RCC 7860 (cell line): ENCODE measurements around the gene ATP8B2.
"Not testable (repeated sequence)": the region's sequence is repeated elsewhere in the genome, so short reads cannot be mapped to it uniquely, and the experiment has no call there.

Source experiments
- DNase-seq: peaks from one replicate; pipeline ENCODE4 v3.0.0-alpha.2; 2015; ENCODE audit warnings: low spot score
- FAIRE-seq: peaks from 2 replicates; lab custom pipeline; 2012; peaks lifted over from hg19 to GRCh38; lab: Jason Lieb, UNC

The ATP8B2 gene

DNA sequence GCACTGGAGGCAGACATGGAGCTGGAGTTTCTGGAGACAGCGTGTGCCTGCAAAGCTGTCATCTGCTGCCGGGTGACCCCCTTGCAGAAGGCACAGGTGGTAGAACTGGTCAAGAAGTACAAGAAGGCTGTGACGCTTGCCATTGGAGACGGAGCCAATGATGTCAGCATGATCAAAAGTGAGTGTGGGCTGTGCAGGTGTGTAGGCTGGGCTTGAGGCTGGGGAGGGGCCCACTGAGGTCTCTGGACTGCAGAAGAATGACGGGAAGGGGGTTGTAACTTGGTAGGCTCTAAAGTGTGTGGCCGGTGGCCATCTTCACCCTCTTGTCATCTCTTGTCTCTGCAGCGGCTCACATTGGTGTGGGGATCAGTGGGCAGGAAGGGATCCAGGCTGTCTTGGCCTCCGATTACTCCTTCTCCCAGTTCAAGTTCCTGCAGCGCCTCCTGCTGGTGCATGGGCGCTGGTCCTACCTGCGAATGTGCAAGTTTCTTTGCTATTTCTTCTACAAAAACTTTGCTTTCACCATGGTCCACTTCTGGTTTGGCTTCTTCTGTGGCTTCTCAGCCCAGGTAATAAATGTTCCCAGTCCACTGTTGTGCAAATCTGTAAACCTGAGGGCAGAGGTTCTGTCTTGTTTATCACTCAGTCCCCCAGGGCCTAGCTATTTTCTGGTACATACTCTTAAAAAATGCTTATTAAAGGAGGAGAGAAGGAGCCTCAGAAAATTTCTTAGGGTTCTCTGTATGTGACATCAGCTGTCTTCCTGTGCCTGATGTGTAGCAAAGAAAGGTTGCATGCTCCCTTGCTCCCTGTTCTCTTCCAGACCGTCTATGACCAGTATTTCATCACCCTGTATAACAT, 19.9 kb downstream of the ATP8B2 start:
- DNase-seq (no peak), FAIRE-seq (no peak)

DNA sequence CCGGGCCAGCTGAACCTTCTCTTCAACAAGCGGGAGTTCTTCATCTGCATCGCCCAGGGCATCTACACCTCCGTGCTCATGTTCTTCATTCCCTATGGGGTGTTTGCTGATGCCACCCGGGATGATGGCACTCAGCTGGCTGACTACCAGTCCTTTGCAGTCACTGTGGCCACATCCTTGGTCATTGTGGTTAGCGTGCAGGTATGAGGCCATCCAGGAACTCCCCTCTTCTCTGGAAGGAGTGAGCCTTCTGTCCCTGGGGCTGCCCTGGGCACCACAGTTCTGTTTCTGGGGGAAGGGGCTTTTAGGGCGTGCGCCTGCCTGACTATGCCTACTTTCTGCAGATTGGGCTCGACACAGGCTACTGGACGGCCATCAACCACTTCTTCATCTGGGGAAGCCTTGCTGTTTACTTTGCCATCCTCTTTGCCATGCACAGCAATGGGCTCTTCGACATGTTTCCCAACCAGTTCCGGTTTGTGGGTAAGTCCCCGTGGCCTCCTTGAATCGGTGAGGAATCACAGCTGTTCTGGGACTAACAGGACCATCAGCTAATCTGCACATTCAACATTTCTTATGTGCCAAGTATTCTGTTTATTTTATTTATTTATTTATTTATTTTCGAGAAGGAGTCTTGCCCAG, 21.1 kb downstream of the ATP8B2 start:
- DNase-seq, result no peak
- no peak for FAIRE-seq

DNA sequence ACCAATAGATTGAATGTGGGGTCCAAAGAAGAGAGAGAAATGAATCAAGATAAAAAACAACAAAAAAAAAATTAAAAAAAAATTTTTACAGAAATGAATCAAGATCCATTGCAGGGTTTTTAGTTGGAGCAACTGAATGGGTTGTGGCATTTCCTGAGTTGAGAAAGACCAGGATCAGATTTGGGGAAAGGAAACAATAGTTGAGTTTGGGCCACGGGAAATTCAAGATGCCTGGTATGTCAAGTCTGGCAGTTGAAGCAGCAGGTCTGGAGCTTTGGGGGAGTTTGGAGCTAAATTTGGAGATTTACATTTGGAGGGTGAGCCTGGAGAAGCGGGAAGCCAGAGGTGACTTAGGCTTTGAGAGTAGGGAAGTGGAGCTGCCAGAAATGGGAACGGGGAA, 22.6 kb downstream of the ATP8B2 start:
- no peak for FAIRE-seq

DNA sequence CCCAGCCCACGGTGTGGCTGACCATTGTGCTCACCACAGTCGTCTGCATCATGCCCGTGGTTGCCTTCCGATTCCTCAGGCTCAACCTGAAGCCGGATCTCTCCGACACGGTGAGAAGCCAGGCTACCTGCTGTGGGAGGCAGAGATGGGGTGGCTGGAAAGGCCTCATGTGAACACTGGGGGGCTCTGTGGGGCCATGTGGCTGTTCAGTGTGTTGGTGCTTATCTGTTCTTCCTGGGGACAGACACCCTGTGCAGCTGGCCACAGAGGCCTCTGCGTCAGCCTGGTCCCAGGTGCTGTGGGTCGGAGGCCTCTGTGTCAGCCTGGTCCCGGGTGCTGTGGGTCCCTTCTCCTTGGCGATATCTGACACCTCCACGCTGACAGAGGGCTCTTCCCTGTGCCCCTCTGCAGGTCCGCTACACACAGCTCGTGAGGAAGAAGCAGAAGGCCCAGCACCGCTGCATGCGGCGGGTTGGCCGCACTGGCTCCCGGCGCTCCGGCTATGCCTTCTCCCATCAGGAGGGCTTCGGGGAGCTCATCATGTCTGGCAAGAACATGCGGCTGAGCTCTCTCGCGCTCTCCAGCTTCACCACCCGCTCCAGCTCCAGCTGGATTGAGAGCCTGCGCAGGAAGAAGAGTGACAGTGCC, 23.2 kb downstream of the ATP8B2 start:
- FAIRE-seq (no peak), DNase-seq (no peak)

More for the DNA sequence above, 22.6 kb downstream of the ATP8B2 start:
- no peak for DNase-seq

DNA sequence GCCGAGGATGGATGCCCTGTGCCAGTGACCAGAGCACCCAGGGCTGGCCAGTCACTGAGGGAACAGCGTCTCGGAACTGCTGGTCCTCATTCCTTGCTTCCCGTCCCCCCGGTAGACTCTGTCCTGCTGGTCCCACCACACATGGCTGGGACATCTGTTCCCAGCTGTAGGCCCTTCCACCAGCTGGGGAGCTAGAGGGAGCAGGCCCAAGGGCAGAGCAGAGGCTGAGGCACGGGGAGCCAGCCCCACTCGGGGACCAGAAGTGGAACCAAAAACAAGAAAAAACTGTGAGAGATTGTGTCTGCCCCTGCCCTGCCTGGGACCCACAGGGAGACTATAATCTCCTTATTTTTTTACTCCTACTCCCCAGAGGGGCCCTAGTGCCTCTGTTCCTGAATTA, 23.8 kb downstream of the ATP8B2 start:
- DNase-seq, result no peak
- no peak for FAIRE-seq

DNA sequence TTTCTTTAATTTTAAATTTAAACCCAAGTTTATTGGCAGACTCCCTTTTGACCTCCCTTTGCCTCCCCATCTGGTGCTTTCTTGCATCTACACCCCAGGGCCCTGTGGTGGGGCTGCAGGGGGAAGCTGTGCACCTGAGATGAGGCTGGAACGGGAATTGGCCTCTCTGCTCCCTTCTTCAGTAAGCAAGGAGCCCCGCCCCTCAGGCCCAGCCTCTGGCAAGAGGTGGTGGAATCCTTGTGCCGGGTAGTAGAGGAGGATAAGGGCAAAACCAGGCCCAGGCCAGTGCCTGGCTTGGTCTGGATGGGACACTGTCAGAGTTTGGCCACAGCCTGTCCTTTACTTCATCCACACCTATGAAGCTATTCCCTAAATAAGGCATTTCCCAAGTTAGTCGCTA, 25.1 kb downstream of the ATP8B2 start:
- FAIRE-seq (no peak), DNase-seq (no peak)

DNA sequence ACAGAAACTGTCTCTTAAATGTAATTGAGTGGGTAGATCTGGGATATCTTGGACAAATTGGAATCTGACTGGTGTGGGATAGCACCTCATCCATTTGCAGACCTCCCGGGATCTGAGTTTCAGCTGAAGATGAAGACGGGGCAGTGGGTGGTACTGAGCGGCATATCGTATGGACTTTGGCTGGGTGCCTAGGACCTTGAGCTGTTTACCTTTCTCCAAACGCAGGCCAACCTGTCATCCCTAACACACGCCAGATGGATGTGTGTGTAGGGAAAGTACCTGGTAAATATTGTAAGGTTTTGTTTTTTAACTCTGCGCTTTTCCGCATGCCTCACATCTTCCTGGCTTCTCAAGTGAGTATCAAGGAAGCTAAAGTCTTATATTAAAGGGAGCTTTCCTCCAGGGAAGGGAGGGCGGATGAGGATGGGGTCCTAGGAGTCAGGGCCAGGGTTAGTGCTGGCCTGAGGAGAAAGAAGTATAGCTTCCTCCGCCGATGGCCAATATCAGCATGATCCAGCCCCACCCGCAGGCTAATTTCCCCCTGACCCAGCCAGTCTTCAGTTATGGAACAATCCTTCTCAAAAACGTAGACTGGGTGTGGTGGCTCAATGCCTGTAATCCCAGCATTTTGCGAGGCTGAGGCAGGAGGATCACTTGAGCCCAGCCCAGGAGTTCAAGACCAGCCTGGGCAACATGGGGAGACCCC, 26.2 kb downstream of the ATP8B2 start:
- DNase-seq (no peak), FAIRE-seq (no peak)

DNA sequence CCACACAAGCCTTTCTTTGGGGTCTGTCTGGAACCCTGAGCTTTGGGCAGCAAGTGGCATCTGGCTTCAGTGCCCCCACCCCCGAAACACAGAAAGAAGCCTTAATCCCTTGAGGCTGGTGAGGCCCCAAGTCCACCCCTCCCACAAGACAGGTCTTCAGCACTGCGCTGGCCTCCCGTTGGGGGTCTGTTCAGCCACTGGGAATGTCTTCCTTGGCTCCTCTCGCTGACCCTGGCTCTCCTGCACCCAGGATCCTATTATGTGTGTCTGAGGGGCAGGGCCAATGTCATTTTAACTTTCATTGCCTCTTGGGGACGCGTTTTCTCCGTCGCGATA, 26.9 kb downstream of the ATP8B2 start:
- FAIRE-seq (no peak), DNase-seq (no peak)

DNA sequence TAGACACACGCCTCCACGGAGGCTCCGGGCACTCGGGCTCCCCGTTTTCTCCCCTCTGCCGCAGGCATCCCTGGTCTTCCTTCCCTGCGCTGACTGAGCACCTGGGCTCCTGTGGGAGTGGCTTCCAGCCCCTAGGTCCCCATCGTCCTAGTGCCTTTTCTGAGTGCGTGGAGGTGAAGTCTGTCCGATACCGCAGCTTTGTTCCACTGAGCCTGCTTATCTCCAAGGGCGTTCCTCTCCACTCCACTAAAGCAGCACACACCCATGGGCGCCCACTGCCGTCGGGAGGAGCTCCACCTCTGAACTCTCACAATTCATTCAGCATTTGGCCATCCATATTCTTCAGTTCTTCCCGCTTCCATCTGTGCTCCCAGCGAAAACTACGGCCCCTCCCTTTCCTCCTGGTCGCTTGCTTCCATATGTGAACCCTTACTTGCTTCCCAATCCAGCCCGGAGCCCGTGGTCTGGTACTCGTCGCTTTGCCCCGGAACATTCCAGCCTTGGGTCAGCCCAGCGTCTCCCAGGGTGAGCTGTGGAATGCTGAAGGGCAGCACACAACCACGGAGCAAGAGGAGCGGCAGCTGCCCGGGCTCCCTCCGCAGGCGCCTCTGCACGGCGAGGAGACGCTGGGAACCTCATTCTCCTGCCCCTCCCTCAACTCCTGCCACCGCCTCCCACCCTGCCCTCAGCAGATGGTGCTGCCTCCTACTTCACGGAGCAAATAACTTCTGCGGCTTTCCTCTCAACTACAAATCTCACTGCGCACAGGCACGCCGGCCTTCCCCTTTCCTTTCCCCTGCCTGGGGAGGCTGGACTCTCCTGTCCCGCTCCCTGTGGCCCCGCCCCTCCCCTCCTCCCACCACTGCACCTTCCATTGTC, 27.5 kb downstream of the ATP8B2 start:
- FAIRE-seq (no peak), DNase-seq (no peak)

DNA sequence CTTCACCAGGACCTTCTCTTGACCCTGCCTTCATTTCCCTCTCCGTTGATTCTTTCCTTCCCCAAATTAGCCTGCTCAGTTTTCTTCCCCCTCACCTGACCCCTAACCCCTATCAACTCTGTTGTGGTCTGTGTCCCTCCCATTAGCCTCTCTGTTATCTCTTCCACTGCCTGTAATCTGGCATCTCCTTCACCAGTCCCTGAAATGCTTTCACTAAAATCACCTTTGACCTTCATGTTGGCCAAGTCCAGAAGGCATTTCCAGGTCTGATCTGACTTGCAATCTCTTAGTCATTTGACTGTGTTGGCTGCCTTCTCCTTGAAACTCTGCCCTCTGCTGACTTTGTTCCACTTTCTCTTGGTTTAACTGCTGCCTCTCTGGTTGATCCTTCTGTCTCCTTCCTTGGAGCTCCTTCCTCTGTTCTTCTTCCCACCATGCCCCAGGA, 28.2 kb downstream of the ATP8B2 start:
- FAIRE-seq (no peak), DNase-seq (peak; percentile 11)

DNA sequence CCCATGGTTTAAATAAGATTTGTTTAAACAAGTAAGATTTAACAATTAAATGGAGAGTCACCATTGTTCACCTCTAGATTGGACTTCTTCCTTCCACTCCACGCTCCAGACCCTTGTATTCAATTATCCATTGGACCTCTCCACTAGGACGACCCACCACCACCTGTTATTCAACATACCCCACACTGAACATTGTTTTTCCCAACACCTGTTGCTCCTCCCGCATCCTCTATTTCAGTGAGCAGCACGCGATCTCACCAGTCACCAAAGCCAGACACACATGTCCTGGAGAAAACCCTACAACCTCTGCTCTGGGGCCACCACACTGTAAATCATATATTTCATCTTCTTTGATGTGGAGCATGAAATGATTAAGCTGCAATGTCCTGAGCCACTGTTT, 28.6 kb downstream of the ATP8B2 start:
- FAIRE-seq (no peak), DNase-seq (no peak)

DNA sequence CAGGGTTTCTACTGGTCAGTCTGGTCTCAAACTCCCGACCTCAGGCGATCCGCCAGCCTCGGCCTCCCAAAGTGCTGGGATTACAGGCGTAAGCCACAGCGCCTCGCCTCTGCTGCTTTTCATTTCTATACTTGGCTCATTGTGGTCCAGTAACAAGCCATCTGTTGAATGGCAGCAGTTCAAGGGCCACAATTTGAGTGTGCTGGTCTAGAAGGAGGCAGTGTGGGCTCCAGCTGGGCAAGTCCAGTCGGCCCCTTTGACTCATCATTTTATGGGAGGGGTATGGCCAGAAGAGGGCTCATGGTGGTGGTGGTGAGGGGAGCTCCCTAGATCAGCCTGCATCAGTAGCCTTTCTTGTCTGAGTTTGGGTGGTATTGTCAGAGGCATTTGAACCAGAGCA, 33.2 kb downstream of the ATP8B2 start:
- DNase-seq, result no peak
- FAIRE-seq, result no peak

DNA sequence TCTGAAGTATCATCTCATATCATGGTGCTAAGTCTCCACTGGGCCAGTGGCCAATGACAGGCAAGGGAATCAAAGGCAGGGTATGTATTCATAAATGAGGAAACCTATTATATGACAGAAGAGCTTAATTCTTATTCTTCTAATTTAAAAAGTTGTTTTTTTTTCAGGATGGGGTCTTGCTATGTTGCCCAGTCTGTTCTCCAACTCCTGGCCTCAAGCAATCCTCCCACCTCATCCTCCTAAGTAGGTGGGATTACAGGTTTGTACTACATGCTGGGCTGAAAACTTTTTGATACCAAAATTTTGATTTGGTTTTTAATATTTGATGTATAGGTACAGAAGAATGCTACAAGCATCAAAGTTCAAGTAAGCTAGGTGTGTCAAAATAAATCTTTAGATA, 35.0 kb downstream of the ATP8B2 start:
- no peak for FAIRE-seq
- no peak for DNase-seq

DNA sequence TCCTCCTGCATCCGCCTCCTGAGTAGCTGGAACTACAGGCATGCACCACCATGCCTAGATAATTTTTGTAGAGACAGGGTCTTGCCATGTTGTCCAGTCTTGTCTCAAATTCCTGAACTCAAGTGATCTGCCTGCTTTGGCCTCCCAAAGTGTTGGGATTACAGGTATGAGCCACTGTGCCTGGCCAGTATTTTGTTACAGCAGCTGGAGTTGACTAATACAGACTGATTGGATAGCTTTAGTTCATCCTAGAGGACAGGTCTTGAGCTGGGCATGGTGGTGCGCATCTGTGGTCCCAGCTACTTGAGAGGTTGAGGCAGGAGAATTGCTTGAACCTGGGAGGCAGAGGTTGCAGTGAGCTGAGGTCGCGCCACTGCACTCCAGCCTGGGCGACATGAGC, 35.6 kb downstream of the ATP8B2 start:
- FAIRE-seq, DNase-seq: not testable (repeated sequence)

DNA sequence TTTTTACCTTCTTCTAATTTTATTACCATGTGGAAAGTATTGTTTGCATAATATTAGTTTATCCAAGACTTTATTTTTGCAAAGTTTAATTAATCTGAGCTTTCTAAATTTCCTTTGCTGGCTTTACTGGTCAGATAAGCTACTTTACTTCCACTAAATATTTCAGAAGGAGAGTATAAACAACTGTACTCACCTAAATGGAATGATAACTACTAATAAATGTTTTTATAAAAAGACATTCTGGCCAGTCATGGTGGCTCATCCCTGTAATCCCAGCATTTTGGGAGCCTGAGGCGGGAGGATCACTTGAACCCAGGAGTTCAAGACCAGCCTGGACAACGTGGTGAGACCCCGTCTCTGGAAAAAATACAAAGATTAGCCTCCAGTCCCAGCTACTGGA, 36.0 kb downstream of the ATP8B2 start:
- no peak for DNase-seq
- no peak for FAIRE-seq

DNA sequence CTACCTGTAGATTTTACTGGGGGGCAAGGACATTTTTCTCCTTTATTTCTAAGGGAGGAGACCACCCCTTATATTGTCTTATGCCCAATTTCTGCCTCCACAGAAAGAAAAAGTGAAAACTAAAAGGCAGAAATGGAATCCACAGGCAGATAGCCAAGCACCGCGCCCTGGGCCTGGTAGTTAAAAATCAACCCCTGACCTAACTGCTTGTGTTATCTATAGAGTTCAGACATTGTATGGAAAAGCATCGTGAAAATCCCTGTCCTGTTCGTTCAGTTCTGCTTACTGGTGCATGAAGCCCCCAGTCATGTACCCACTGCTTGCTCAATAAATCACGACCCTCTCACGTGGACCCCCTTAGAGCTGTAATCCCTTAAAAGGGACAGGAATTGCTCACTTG, 46.1 kb downstream of the ATP8B2 start:
- no peak for FAIRE-seq

DNA sequence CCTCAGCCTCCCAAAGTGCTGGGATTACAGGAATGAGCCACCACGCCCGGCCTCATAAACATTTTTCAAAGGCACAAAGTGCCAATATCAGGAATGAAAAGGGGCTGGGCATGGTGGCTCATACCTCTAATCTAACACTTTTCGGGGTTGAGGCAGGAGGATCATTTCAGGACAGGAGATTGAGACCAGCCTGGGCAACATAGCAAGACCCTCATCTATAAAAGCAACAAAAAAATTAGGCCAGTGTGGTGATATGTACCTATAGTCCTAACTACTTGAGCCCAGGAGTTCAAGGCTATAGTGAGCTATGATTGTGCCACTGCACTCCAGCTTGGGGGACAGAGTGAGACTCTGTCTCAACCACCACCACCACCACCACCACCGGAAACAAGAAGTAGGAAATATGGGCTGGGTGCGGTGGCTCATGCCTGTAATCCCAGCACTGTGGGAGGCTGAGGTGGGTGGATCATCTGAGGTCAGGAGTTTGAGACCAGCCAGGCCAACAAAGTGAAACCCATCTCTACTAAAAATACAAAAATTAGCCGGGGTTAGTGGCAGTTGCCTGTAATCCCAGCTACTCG, 48.5 kb downstream of the ATP8B2 start:
- not testable (repeated sequence) for FAIRE-seq, DNase-seq

More for the DNA sequence above, 46.1 kb downstream of the ATP8B2 start:
- DNase-seq, result no peak

DNA sequence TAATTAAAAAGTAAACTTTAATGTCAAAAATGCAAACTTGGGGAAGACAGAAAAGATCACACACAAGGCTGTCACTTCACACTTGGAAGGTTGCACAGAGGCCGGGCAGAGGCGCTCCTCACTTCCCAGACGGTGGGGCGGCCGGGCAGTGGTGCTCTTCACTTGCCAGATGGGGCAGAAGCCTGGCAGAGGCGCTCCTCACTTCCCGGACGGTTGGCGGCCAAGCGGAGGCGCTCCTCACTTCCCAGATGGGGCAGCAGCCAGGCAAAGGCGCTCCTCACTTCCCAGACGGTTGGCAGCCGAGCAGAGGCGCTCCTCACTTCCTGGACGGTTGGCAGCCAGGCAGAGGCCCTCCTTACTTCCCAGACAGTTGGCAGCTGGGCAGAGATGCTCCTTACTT, 54.0 kb downstream of the ATP8B2 start:
- FAIRE-seq (no peak), DNase-seq (no peak)

DNA sequence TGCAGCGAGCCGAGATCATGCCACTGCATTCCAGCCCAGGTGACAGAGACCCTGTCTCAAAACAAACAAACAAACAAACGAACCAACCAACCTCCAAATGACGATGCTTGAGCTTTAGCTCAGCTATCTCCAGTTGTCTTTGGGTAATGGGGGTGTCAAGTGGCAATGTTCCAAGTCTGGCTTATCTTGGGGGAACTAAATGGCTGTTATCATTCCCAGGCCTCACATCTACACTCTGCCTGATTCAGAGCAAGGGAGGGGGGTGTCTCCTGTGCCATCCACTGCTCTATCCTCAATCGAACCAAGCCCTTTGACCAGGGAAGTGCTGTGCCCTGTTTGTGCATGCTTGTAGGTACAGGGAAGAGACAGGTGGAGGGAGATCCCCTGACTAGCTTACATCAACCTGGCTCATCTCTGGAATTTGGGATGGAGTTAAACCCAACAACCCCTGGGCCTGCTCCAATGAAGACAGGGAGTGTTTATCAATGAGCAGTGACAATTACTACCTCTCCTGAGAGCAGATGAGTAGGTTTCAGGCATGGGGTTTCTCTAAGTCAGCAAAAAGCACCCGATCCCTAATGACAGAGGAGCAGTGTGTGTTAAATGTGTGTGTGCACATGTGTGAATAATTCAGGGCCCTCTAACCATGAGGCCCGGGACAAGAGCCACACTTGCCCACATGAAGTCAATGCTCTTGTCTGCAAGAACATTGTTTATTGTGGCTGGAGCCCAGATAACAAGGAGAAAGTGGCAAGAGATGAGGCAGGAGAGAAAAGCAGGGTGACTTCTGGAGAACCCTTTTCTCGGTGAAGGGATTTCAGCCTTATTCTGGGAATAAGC, 59.5 kb downstream of the ATP8B2 start:
- no peak for FAIRE-seq

More for the DNA sequence above, 59.5 kb downstream of the ATP8B2 start:
- no peak for DNase-seq
